Inflammatory macrophage treated with lipopolysaccharide for 1 hour (primary cell): Measurements from ENCODE around the gene CD33.

Source experiments
- DNase-seq, 2 donors: peaks; one replicate each; pipeline ENCODE4 v3.0.0-alpha.2; 2020 to 2022

Gene CD33

DNA sequence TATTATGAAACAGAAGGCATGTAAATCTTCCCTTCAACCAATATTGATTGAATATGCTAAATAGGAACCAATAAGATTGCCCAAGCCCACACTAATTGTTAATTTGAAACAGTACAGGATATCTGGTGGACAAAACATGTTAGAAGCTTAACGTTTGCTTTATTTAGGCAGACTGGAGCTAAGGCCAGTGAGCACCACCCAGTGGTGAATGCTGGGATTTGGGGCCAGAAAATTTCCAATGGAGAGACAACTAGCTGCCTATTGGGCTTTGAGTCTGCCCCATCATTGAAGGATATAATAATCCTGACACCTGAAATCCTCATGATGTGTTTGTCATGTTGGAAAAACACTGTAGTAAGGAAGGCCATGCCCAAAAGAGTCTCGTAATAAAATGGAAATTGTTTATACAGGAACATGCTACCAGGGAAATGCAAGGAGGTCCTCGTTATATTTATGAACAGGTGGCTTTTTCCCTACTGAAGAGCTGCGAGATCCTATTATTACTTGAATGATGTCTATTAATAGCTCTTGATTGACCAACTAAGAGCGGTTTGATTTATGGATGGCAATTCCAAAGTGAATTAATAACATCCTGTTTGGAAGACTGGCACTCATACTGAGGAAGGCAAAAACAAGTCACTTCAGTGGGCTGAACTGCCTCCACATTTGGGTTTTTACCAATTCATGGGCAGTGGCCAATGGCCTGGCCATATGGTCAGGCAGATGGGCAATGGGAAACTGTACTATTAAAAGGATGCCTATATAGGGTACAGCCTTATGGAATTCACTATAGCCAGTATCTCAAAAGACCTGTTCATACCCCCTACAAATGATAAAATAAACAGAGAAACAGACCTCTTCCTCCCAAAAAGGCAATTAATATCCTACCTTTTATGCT, 34.7 kb downstream of the CD33 start:
- peak; percentile 43 to 89 for DNase-seq

GRCh38 chr19:51263808-51264207, 38.9 kb downstream of the CD33 start:
- no peak for DNase-seq

- no peak for DNase-seq
Observed at GRCh38 chr19:51271067-51271466, 46.2 kb downstream of the CD33 start.

GRCh38 chr19:51272183-51272810, 47.4 kb downstream of the CD33 start:
- peak; percentile 32 to 55 for DNase-seq

DNA sequence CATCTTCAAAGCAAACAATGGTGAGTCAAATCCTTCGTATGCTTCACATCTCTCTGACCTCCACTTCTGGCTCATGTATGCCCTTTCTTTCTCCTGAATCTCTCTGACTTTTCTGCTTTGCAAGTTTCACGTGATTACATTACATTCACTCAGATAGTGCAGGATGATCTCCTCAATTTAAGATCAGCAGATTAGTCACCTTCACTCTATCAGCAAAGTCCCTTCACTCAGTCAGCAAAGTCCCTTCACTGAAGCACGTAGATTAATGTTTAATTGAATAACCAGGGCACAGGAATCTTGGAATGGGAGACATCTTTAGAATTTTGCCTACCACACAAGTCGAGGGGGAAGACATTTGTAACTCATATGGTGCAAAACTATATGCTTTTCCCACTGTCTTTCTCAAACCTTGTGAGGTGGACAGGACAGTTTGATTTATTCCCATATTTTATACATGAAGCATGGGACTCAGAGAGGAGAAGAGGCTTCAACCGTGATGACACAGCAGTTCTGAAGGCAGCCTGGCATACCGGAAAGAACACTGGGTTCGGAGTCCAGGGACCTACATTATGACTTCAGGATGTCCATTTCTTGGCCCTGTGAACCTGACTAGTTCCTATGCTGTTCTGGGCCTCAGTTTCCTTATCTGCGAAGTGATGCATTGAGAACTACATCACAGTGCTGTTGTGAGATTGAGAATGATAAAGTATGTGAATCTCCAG, 49.3 kb downstream of the CD33 start:
- no peak for DNase-seq

DNA sequence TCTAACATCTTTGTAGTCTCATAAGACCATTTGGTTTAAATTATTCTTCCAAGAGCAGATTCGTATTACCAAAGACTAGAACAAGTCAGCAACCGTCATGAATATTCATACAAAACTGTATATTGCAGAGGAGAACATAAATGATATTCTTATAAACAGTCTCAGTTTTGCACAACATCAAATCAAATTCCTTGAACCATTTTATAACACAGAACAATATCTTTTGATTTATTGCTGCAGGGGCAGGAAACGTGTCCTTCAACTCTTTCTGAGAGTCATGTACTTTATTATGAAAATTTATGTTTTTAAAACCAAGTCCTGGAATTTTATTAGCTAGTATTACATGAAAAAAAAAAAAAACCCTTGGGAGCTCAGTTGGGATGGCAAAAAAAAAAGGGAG, 52.2 kb downstream of the CD33 start:
- DNase-seq = no peak

- DNase-seq = no peak
Observed at GRCh38 chr19:51282335-51282734, 57.5 kb downstream of the CD33 start.

DNA sequence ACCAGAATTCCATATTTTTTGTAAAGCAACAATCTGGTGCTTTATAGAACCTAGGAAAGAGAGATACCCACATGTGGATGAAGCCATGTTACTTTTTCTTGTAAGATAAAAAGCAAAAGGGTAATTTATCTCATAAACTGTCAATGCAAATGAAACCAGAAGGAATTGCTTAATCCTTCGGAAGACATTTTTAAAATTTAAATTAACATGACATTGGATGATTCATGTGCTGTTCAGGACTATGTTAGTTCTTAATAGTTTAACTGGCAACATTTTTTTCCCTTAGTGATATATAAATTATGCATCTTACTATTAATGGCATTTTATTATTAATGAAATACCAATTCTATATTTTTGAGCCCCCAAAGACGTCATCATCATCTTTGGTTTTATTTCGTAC, 60.8 kb downstream of the CD33 start:
- no peak for DNase-seq
